Measurements from ENCODE around the gene CCL4. TPM values are rescaled to one million over a fixed set of nuclear protein-coding genes. Genes with fewer than 3 reads are reported as not detected.

CCL4 gene
- total RNA-seq, 1 experiment from 2014 or later, result 1.2 TPM

DNA sequence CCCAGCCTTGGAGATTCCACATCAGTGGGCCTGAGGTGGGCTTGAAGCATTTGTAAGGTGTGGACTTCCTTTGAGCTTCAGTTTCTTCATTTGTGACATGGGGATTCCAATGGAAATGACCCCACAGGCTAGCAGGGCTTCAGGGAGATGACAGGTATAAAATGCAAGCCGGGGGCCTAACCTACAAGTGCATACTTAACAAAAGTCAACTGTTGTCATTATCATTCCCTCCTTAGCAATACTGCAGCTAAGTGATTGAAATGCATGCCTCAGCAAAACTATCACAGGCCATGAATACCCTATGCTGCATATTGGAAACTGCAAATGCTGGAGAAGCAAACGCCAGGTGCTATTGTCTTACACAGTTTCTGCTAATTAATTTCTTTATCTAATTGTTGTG lies 19.8 kb downstream of the CCL4 start:
- RAD21 ChIA-PET (ENCODE audit: low non-redundant PET in 1 of 2, low total read pairs in 2 of 2, uncharacterized antibody in 2 of 2, unreplicated experiment in 2 of 2), result no interaction called here
- no peak overlapping the region for H3K4me2 ChIP-seq (ENCODE audit: low read length)
- intact Hi-C loops (cut with micrococcal nuclease), result no loop called here

DNA sequence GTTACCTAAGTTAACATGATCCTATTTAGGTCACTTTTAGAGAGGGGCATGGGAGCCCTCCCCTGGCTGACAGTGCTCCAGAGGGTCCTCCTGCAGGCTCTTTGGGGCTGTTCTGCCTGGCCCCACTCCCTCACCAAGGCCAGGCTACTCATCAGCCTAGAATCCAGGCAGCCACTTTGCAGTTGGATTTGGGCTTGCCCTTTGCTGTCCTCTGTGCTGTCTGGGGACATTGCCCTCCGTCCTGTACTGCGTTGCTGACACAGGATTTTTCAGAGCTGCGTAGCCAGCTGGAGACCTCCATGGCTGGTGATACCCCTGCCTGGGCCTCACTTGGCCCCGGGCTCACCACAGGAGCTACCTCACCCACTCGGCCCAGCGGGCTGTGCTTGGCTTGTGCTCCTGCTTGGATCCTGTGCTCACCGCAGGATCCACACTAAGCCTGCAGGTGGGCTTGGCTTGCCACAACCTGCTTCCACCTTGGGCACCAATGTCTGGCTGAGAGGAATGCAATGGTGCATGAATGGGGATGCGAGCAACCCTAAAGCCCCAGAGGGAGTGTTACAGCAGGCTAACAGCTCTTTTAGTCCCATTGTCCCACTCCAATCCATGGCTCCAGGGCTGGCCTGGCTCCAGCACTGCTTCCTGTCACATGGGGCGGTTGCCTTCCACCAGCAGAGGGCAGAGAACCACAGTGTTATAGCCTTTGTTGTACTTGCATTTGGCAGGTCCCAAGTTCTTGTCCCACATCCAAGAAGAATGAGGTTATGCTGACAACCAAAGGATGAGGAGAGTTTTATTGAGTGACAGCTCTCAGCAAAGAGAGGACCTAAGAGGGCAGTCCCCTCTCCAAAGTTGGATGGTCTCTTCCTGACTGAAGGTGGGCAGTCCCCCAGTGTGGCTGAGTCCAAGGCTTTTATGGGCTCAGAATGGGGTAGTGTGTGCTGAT lies 21.5 kb downstream of the CCL4 start:
- TF ChIP-seq, protein P1, sequence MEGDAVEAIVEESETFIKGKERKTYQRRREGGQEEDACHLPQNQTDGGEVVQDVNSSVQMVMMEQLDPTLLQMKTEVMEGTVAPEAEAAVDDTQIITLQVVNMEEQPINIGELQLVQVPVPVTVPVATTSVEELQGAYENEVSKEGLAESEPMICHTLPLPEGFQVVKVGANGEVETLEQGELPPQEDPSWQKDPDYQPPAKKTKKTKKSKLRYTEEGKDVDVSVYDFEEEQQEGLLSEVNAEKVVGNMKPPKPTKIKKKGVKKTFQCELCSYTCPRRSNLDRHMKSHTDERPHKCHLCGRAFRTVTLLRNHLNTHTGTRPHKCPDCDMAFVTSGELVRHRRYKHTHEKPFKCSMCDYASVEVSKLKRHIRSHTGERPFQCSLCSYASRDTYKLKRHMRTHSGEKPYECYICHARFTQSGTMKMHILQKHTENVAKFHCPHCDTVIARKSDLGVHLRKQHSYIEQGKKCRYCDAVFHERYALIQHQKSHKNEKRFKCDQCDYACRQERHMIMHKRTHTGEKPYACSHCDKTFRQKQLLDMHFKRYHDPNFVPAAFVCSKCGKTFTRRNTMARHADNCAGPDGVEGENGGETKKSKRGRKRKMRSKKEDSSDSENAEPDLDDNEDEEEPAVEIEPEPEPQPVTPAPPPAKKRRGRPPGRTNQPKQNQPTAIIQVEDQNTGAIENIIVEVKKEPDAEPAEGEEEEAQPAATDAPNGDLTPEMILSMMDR (IDR thresholded peaks at IDR 0.05 in 2 of 3, conservative IDR thresholded peaks at IDR 0.05 in 1 of 3; ENCODE audit: borderline replicate concordance in 1 of 3, insufficient read depth in 1 of 3, low read depth in 2 of 3, low read length in 2 of 3), result peak in 2 of 3 experiments; percentile 20 to 38; a peak in 3 of 6 replicates
- 0 out of 2 replicates have a peak, but pooled peaks have one; percentile 35 for TF ChIP-seq CBX3 (IDR thresholded peaks at IDR 0.05; ENCODE audit: low read depth)
- no peak for TF ChIP-seq ELF1 (IDR thresholded peaks at IDR 0.05; ENCODE audit: borderline replicate concordance, low read depth)
- TF ChIP-seq RAD21 (IDR thresholded peaks at IDR 0.05; ENCODE audit: low read depth), result peak; percentile 23; the same call in 1 of the 2 replicates
- DNase-seq (ENCODE audit: low read depth, low spot score) (peak; percentile 33), ATAC-seq (peak; percentile 54; the same call in 1 of the 2 replicates)
- no peaks in the 10 kb centered on the region for H3K4me1 ChIP-seq (ENCODE audit: control insufficient read depth in 1 of 2, insufficient read depth in 2 of 2, low read length in 2 of 2)
- H3K36me3 ChIP-seq (ENCODE audit: control insufficient read depth in 1 of 2, insufficient read depth in 2 of 2, low read length in 2 of 2), result no peaks in the 10 kb centered on the region
- POLR2A ChIA-PET, result no interaction called here
- no peak overlapping the region for H3K4me2 ChIP-seq (ENCODE audit: low read length)
- H3K27ac ChIP-seq (ENCODE audit: low read depth, low read length), result no peak overlapping the region
- RAD21 ChIA-PET (ENCODE audit: low non-redundant PET in 1 of 2, low total read pairs in 2 of 2, uncharacterized antibody in 2 of 2, unreplicated experiment in 2 of 2), result no interaction called here
- H3K27me3 ChIP-seq (ENCODE audit: insufficient read depth, low read length), result 0 out of 2 replicates have a peak, but pooled peaks cover 7% of the 10 kb centered on the region
- BruUV-seq (replicated peaks), result no TSS peak
- no peak overlapping the region for H3K9ac ChIP-seq (ENCODE audit: low read length)
- no peaks in the 10 kb centered on the region for H3K9me2 ChIP-seq (ENCODE audit: insufficient read depth)
- CTCF ChIA-PET, result interaction anchor here (1.1 kb wide), 1 partner anchor 24 kb away, joined by 4 read pairs; no protein-coding TSS in a partner anchor
- H3K79me2 ChIP-seq (ENCODE audit: insufficient read depth, low read length), result no peaks in the 10 kb centered on the region
- H2AFZ ChIP-seq (ENCODE audit: low read depth, low read length, poor library complexity, severe bottlenecking), result no peak overlapping the region
- no peaks in the 10 kb centered on the region for H4K20me1 ChIP-seq (ENCODE audit: insufficient read depth)
- peaks cover 9 to 17% of the 10 kb centered on the region in 2 experiments; a peak in 3 of 4 replicates for H3K9me3 ChIP-seq (ENCODE audit: control insufficient read depth in 1 of 2, insufficient read depth in 1 of 2, low read depth in 1 of 2, low read length in 2 of 2)
- no peak overlapping the region for H3K4me3 ChIP-seq (replicated peaks in 1 of 2; ENCODE audit: low read depth in 1 of 2, low read length in 2 of 2)
- intact Hi-C loops (cut with micrococcal nuclease), result no loop called here

More for the DNA sequence above, 19.8 kb downstream of the CCL4 start:
- Histone ChIP-seq H3K27ac (ENCODE audit: low read depth, low read length) (no peak overlapping the region), H3K27me3 (ENCODE audit: insufficient read depth, low read length) (no peaks in the 10 kb centered on the region), H3K9me2 (ENCODE audit: insufficient read depth) (no peaks in the 10 kb centered on the region), H3K4me1 (ENCODE audit: control insufficient read depth in 1 of 2, insufficient read depth in 2 of 2, low read length in 2 of 2) (no peaks in the 10 kb centered on the region), H3K9me3 (ENCODE audit: control insufficient read depth in 1 of 2, insufficient read depth in 1 of 2, low read depth in 1 of 2, low read length in 2 of 2) (peaks cover 9 to 17% of the 10 kb centered on the region in 2 experiments; a peak in 3 of 4 replicates), H4K20me1 (ENCODE audit: insufficient read depth) (no peaks in the 10 kb centered on the region), H2AFZ (ENCODE audit: low read depth, low read length, poor library complexity, severe bottlenecking) (no peak overlapping the region), H3K4me3 (replicated peaks in 1 of 2; ENCODE audit: low read depth in 1 of 2, low read length in 2 of 2) (no peak overlapping the region), H3K79me2 (ENCODE audit: insufficient read depth, low read length) (no peaks in the 10 kb centered on the region), H3K9ac (ENCODE audit: low read length) (no peak overlapping the region), H3K36me3 (ENCODE audit: control insufficient read depth in 1 of 2, insufficient read depth in 2 of 2, low read length in 2 of 2) (no peaks in the 10 kb centered on the region)
- DNase-seq (ENCODE audit: low read depth, low spot score) (no peak), ATAC-seq (no peak)
- ChIA-PET CTCF (interaction anchor here (1.4 kb wide), 1 partner anchor 154 kb away, joined by 4 read pairs; no protein-coding TSS in a partner anchor), POLR2A (no interaction called here)
- BruUV-seq (replicated peaks), result no TSS peak
- no peak for TF ChIP-seq SRF (IDR thresholded peaks at IDR 0.05; ENCODE audit: low read depth)
